ENCODE data around the gene AP2M1.

Gene AP2M1

DNA sequence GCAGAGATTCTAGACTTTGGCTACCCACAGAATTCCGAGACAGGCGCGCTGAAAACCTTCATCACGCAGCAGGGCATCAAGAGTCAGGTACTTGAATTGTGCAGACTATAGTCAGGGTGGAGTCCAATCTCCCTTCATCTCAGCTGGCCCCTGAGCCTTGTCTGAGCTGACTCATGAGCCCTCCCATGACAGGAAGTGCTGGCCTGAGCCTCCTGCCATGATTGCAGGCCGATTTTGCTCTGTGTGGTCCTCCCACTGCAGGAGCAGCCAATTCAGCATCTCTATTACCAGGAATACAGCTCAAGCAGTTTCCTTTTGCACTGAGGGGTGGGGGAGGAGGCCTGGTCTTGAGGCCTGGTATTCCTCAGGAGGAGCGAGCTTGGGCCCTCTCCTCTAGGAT lies 5.5 kb downstream of the AP2M1 start:
- DNase-seq (ENCODE audit: low spot score), result no peak

- DNase-seq (ENCODE audit: low spot score), result no peak
Measured at GRCh38 chr3:184181596-184181995, 6.9 kb downstream of the AP2M1 start.

DNA sequence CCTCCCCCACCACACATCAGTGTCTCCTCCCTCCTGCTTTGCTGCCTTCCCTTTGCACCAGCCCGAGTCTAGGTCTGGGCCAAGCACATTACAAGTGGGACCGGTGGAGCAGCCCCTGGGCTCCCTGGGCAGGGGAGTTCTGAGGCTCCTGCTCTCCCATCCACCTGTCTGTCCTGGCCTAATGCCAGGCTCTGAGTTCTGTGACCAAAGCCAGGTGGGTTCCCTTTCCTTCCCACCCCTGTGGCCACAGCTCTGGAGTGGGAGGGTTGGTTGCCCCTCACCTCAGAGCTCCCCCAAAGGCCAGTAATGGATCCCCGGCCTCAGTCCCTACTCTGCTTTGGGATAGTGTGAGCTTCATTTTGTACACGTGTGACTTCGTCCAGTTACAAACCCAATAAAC lies 9.0 kb downstream of the AP2M1 start:
- no peak for DNase-seq (ENCODE audit: low spot score)

- DNase-seq (ENCODE audit: low spot score), result no peak
Measured at GRCh38 chr3:184184546-184185230, 10.0 kb downstream of the AP2M1 start.

- peak; percentile 98 for DNase-seq (ENCODE audit: low spot score)
Measured at GRCh38 chr3:184185461-184186183, 11.0 kb downstream of the AP2M1 start.

GRCh38 chr3:184186184-184186901 lies 11.7 kb downstream of the AP2M1 start, which contains the start of gene ABCF3:
TSS of gene ABCF3 (plus strand) at chr3:184186199. CDS start at chr3:184186208, 9 bp downstream.
- peak; percentile 47 for DNase-seq (ENCODE audit: low spot score)

DNA sequence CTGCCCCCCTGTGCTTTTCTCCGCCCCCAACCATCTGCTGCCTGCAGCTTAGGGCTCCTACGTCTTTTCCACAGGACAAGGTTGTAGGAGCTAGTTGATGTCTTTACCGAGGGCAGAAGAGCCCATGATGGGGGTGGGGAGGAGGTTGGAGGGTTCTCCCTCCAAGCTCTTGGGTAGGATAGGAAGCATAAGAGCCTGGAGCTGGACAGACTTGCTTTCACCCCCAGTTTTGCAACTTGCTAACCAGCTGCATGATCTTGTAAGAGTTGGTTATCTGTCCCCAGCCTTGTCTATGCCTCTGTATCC lies 12.2 kb downstream of the AP2M1 start:
- no peak for DNase-seq (ENCODE audit: low spot score)

DNA sequence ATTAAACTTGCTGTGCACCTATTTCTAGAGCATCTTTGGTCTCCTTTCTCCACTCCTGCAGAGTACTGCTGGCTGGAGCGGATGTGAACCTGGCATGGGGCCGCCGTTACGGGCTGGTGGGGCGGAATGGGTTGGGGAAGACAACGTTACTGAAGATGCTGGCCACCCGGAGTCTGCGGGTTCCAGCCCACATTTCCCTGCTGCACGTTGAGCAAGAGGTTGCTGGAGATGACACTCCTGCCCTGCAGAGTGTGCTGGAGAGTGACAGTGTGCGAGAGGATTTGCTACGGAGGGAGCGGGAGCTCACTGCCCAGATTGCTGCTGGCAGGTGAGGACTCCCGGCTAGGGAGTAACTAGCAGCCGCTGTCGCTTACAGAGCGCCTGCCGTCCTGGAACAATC lies 13.4 kb downstream of the AP2M1 start:
- DNase-seq (ENCODE audit: low spot score), result no peak

- DNase-seq (ENCODE audit: low spot score), result no peak
Measured at GRCh38 chr3:184189421-184189820, 14.8 kb downstream of the AP2M1 start.

DNA sequence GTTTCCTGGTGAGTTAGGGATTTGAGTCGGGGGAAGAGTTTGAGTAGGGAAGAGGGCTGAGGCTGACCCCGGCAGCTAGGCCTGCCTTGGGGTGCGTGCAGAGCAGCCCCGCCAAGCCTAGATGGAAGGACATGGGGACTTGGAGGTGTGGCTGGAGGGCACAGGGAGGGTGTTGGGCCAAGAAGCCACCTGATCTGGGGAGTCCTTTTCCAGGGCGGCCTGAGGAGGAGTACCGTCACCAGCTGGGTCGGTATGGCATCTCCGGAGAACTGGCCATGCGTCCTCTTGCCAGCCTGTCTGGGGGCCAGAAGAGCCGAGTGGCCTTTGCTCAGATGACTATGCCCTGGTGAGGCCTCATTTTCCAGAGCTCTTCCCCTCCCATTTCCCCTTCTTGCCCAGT lies 18.2 kb downstream of the AP2M1 start:
- DNase-seq (ENCODE audit: low spot score), result no peak

- no peak for DNase-seq (ENCODE audit: low spot score)
Measured at GRCh38 chr3:184193991-184194539, 19.4 kb downstream of the AP2M1 start.

DNA sequence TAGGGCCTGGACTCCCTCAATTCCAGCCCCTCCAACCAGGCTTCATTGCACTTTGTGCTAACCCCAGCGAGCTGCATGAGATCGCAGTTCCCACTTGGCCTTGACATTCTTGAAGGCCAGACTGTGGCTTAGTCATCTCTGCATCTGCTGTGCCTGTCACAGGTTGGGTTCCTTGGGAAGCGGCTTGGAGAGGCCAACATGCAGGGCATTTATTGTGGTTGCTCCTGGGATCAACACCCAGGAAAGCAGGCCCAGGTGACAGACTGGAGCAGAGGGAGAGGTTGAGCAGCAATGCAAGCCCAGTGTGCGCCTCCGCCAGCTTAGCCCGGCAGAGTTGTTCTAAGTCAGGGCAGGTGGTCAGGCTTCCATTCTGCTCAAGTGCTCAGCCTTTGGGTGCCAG lies 21.9 kb downstream of the AP2M1 start:
- DNase-seq (ENCODE audit: low spot score), result no peak

DNA sequence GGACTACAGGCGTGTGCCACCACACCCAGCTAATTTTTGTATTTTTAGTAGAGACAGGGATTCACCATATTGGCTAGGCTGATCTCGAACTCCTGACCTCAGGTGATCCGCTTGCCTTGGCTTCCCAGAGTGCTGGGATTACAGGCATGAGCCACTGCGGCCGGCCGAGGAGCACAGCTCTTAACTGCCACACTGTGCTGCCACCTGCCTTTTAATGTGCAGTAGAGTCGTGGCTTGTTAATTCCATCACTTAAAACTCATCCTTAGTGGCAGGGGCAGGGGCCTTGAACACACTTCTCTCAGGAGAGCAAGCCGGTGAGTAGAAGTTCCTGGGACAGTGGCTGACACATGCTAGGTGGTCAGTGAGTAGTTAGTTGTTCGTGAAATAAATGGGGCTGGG lies 23.9 kb downstream of the AP2M1 start:
- DNase-seq (ENCODE audit: low spot score), result no peak

- DNase-seq (ENCODE audit: low spot score), result no peak
Measured at GRCh38 chr3:184200825-184201224, 26.2 kb downstream of the AP2M1 start.

DNA sequence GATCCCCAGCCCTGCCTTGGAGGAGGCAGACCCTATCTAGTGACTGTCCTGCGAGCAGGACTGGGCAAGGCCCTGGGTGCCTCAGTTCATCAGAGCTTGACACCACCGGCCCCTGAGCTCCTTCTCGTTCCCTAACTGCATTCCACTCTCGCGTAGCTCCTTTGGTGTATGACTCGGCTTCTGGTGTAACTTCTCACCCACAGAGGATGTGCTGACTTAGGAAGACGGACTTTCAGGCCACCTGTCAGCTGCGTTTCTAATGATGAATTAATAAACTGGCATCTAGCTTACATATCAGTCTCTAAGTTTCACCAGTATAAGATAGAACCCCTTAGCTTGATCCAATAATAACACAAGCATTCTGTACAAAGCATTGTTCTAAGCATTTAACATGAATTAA lies 28.9 kb downstream of the AP2M1 start:
- no peak for DNase-seq (ENCODE audit: low spot score)

DNA sequence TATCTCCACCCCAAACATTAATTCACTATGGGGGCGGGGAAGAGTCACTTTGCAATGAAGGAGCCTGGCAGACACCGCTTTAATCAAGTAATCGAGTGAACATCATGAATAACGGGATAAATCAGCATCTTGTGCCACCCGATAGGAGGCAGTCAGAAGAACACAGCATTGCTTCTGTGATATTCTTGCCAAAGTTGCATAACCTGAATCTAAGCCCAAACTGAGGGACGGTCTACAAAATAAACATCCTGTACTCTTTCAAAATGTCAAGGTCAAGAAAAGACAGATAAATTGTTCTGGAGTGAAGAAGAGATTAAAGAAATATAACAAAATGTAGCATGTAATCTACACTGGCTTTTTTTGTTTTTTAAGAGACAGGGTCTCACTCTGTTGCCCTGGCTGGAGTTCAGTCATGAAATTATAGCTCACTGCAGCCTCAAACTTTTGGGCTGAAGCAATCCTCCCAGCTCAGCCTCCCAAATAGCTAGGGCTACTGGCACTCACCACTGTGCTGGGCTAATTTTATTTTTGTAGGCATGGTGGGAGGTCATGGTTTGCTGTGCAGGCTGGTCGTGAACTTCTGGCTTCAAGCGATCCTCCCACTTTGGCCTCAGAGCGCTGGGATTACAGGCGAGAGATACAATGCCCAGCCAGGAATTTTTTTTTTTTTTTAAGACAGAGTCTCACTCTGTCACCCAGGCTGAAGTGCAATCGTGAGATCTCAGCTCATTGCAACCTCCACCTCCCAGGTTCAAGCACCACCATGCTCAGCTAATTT lies 34.7 kb downstream of the AP2M1 start:
- no peak for DNase-seq (ENCODE audit: low spot score)

GRCh38 chr3:184211297-184211696 lies 36.6 kb downstream of the AP2M1 start:
- no peak for DNase-seq (ENCODE audit: low spot score)

GRCh38 chr3:184211718-184212117 lies 37.1 kb downstream of the AP2M1 start:
- no peak for DNase-seq (ENCODE audit: low spot score)

DNA sequence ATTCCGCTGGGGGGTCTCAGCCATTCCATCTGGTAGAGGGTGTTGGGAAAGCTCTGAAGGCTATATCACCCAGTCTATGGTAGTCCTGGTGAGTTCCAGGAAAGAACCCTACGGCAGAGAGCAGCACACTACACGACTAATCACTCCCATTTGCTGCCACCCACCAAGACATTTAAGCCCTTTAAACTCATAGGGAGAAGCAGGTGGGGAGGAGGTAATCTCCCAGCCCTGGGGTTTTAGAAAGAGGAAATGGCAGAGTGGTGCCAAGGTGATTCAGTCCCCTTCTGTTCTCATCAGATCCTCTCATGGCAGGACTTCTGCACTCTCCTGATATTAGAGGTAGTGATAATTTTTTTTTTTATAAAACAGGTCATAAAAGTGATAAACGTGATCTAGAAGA lies 44.2 kb downstream of the AP2M1 start:
- no peak for DNase-seq (ENCODE audit: low spot score)

DNA sequence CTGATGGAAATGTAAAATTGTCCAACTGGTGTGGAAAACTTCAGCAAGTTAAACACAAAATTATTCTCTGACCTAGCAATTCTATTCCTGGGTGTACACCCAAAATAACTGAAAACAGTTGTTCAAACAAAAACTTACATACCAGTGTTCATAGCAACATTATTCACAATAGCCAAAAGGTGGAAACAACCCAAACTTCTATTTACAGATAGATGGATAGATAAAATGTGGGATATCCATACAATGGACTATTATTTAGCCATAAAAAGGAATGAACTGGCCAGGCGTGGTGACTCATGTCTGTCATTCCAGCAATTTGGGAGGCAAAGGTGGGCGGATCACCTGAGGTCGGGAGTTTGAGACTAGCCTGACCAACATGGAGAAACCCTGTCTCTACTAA lies 47.9 kb downstream of the AP2M1 start:
- DNase-seq (ENCODE audit: low spot score), result no peak

DNA sequence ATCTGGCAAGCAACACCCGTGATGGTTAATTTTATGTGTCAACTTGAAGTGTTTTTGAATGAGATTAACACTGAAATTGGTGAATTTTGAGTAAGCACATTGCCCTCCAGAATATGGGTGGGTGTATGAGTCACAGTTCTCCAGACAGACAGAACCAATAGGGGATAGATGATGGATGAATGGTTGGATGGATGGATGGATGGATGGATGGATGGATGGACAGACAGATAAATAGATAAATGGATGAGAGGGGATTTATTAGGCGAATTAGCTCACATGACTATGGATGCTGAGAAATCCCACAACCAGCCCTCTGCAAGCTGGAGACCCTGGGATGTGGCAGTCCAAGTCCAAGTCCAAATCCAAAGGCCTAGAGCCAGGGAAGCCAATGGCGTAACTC lies 49.3 kb downstream of the AP2M1 start:
- no peak for DNase-seq (ENCODE audit: low spot score)

DNA sequence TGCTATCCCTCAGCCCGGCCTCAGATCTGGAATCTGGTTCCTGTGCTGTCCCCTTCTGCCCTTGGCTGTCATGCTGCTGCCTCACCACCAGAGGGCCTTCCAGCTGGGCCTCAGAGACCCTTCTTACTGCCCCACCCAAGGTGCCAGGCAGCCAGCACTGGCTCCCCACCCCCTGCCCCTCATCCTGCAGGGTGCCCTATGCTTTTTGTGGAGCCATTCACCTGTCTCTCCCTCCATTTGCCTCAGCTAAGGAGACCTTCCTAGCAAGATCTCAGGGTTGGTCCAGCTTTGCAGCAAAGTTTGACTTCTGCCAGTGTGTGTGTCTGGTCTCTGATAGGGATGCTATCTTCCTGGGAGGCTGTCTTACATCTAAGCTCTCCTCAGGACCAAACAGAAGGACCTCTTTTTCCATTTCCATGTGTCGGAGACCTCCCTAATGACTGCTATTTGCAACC lies 52.9 kb downstream of the AP2M1 start:
- DNase-seq (ENCODE audit: low spot score), result peak; percentile 77
